ENCODE measurements around the gene PLIN5. TPM values are rescaled to one million over a fixed set of nuclear protein-coding genes. Genes with fewer than 3 reads are reported as not detected.
"Not testable (repeated sequence)": the region's sequence is repeated elsewhere in the genome, so short reads cannot be mapped to it uniquely, and the experiment has no call there.

PLIN5 gene
- polyA plus RNA-seq, 1 donor from 2014 or later, result 1.3 TPM

DNA sequence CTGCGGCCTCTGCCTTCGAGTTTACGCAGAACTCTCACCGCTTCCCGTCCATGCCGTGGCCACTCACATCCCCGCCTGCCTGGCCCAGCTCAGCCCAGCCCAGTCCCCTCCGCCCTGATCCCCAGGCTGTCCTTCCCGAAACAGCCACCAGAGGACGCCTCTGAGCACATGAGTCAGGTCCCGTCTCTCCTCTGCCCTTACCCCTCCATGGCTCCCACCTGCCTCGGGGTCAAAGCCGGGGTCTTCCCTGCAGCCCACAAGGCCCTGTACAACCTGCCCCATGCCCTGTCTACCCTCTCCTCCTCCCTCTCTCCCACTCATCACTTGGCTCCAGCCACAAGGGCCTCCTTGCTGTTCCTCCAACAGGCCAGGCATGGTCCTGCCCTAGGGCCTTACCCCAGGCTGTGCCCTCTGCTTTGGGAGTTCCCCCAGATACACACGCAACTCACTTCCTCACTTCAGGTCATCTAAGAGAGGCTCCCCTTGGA lies 32.6 kb upstream of the PLIN5 start:
- no peaks in the 10 kb centered on the region for H3K36me3 ChIP-seq (ENCODE audit: insufficient read depth, low read length)
- no peak overlapping the region for H3K27ac ChIP-seq (ENCODE audit: low read length)
- H2AFZ ChIP-seq (ENCODE audit: low read depth, low read length), result no peak overlapping the region
- TF ChIP-seq RAD21 (conservative IDR thresholded peaks at IDR 0.05) (no peak), SMC3 (conservative IDR thresholded peaks at IDR 0.05; ENCODE audit: poor library complexity) (peak; percentile 41)
- TF ChIP-seq, protein P1, sequence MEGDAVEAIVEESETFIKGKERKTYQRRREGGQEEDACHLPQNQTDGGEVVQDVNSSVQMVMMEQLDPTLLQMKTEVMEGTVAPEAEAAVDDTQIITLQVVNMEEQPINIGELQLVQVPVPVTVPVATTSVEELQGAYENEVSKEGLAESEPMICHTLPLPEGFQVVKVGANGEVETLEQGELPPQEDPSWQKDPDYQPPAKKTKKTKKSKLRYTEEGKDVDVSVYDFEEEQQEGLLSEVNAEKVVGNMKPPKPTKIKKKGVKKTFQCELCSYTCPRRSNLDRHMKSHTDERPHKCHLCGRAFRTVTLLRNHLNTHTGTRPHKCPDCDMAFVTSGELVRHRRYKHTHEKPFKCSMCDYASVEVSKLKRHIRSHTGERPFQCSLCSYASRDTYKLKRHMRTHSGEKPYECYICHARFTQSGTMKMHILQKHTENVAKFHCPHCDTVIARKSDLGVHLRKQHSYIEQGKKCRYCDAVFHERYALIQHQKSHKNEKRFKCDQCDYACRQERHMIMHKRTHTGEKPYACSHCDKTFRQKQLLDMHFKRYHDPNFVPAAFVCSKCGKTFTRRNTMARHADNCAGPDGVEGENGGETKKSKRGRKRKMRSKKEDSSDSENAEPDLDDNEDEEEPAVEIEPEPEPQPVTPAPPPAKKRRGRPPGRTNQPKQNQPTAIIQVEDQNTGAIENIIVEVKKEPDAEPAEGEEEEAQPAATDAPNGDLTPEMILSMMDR (IDR thresholded peaks at IDR 0.05; ENCODE audit: poor library complexity, severe bottlenecking), result peak; percentile 59
- H4K20me1 ChIP-seq (ENCODE audit: insufficient read depth), result peaks cover 4% of the 10 kb centered on the region
- H3K9me2 ChIP-seq (ENCODE audit: insufficient read depth, low read length), result no peaks in the 10 kb centered on the region
- H3F3A ChIP-seq (ENCODE audit: insufficient read depth, low read length, poor library complexity, severe bottlenecking), result no peaks in the 10 kb centered on the region
- no peaks in the 10 kb centered on the region for H3K9me3 ChIP-seq (ENCODE audit: low read length)
- H3K79me2 ChIP-seq (replicated peaks; ENCODE audit: insufficient read depth, low read length), result no peaks in the 10 kb centered on the region
- H3K9ac ChIP-seq (ENCODE audit: low read length), result no peak overlapping the region
- H3K4me2 ChIP-seq (ENCODE audit: low read length), result no peak overlapping the region
- no peak overlapping the region for H3K4me3 ChIP-seq (ENCODE audit: low read length)
- no peaks in the 10 kb centered on the region for H3K27me3 ChIP-seq (ENCODE audit: insufficient read depth, low read depth, low read length)

DNA sequence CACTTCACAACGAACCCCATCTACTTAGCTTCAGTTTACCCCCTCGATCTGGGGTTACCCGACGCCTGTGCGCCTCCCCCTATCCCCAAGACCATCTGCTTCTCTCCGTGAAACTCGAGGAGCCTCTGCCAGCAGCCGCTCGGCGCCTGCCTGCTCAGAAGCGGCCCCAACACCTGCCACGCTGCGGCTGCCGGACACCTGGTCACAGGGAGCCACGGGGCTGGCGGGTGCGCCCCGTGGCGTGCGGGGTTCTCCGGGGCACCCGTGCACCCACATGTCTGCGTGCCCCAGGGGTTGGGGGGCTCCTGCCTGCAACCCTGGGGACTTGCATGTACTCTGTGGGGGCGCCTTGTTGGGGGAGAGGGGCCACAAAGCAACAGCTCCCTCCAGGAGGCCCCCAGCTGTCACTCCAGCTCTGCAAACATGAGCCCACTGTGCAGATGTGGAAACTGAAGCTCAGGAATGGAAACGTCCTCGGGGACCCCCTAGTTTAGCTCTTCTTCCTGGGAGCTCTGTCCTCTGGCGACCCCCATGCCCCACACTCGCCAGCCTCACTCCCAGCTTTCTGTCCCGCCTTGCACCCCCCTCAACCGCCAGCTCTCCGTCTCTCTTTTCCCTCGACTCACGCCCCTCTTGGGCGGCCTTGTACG lies 31.5 kb upstream of the PLIN5 start:
- Histone ChIP-seq H2AFZ (ENCODE audit: low read depth, low read length) (no peak overlapping the region), H3K36me3 (ENCODE audit: insufficient read depth, low read length) (no peaks in the 10 kb centered on the region), H3K9me3 (ENCODE audit: low read length) (no peaks in the 10 kb centered on the region), H3K79me2 (replicated peaks; ENCODE audit: insufficient read depth, low read length) (no peaks in the 10 kb centered on the region), H3K4me2 (ENCODE audit: low read length) (no peak overlapping the region), H3K4me3 (ENCODE audit: low read length) (no peak overlapping the region), H3K9me2 (ENCODE audit: insufficient read depth, low read length) (no peaks in the 10 kb centered on the region), H3K27ac (ENCODE audit: low read length) (no peak overlapping the region), H3F3A (ENCODE audit: insufficient read depth, low read length, poor library complexity, severe bottlenecking) (no peaks in the 10 kb centered on the region), H3K27me3 (ENCODE audit: insufficient read depth, low read depth, low read length) (no peaks in the 10 kb centered on the region), H4K20me1 (ENCODE audit: insufficient read depth) (peaks cover 4% of the 10 kb centered on the region), H3K9ac (ENCODE audit: low read length) (no peak overlapping the region)
- TF ChIP-seq SMC3 (conservative IDR thresholded peaks at IDR 0.05; ENCODE audit: poor library complexity) (no peak), TAF1 (IDR thresholded peaks at IDR 0.05; ENCODE audit: low read depth) (no peak), EP300 (conservative IDR thresholded peaks at IDR 0.05; ENCODE audit: poor library complexity, severe bottlenecking) (no peak), RAD21 (conservative IDR thresholded peaks at IDR 0.05) (no peak), EZH2 (IDR thresholded peaks at IDR 0.05; ENCODE audit: borderline replicate concordance, insufficient read depth, low read length, poor library complexity, severe bottlenecking) (no peak), MXI1 (conservative IDR thresholded peaks at IDR 0.05; ENCODE audit: poor library complexity, severe bottlenecking) (no peak), POLR2AphosphoS5 (IDR thresholded peaks at IDR 0.05) (no peak)
- TF ChIP-seq, protein P2, sequence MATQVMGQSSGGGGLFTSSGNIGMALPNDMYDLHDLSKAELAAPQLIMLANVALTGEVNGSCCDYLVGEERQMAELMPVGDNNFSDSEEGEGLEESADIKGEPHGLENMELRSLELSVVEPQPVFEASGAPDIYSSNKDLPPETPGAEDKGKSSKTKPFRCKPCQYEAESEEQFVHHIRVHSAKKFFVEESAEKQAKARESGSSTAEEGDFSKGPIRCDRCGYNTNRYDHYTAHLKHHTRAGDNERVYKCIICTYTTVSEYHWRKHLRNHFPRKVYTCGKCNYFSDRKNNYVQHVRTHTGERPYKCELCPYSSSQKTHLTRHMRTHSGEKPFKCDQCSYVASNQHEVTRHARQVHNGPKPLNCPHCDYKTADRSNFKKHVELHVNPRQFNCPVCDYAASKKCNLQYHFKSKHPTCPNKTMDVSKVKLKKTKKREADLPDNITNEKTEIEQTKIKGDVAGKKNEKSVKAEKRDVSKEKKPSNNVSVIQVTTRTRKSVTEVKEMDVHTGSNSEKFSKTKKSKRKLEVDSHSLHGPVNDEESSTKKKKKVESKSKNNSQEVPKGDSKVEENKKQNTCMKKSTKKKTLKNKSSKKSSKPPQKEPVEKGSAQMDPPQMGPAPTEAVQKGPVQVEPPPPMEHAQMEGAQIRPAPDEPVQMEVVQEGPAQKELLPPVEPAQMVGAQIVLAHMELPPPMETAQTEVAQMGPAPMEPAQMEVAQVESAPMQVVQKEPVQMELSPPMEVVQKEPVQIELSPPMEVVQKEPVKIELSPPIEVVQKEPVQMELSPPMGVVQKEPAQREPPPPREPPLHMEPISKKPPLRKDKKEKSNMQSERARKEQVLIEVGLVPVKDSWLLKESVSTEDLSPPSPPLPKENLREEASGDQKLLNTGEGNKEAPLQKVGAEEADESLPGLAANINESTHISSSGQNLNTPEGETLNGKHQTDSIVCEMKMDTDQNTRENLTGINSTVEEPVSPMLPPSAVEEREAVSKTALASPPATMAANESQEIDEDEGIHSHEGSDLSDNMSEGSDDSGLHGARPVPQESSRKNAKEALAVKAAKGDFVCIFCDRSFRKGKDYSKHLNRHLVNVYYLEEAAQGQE (IDR thresholded peaks at IDR 0.05; ENCODE audit: borderline replicate concordance), result no peak
- TF ChIP-seq, protein P1 (IDR thresholded peaks at IDR 0.05; ENCODE audit: poor library complexity, severe bottlenecking), result no peak

DNA sequence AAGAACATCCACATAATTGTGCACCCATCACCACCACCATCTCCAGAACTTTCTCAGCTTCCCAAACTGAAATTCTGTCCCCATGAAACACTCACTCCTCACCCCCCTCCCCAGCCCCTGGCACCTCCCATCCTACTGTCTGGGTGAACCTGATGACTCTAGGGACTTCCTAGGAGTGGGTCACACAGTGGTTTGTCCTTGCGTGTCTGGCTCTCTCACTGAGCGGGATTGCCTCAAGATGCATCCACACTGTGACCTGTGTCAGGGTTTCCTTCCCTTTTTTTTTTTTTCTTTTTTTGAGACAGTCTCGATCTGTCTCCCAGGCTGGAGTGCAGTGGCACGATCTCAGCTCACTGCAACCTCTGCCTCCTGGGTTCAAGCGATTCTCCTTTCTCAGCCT lies 28.5 kb upstream of the PLIN5 start:
- H2AFZ ChIP-seq (ENCODE audit: low read depth, low read length); H3F3A ChIP-seq (ENCODE audit: insufficient read depth, low read length, poor library complexity, severe bottlenecking); H3K4me3 ChIP-seq (ENCODE audit: low read length); H3K9me3 ChIP-seq (ENCODE audit: low read length); H3K36me3 ChIP-seq (ENCODE audit: insufficient read depth, low read length); H4K20me1 ChIP-seq (ENCODE audit: insufficient read depth); H3K27ac ChIP-seq (ENCODE audit: low read length); H3K4me2 ChIP-seq (ENCODE audit: low read length); H3K27me3 ChIP-seq (ENCODE audit: insufficient read depth, low read depth, low read length); H3K9me2 ChIP-seq (ENCODE audit: insufficient read depth, low read length); H3K79me2 ChIP-seq (replicated peaks; ENCODE audit: insufficient read depth, low read length); H3K9ac ChIP-seq (ENCODE audit: low read length): not testable (repeated sequence)

DNA sequence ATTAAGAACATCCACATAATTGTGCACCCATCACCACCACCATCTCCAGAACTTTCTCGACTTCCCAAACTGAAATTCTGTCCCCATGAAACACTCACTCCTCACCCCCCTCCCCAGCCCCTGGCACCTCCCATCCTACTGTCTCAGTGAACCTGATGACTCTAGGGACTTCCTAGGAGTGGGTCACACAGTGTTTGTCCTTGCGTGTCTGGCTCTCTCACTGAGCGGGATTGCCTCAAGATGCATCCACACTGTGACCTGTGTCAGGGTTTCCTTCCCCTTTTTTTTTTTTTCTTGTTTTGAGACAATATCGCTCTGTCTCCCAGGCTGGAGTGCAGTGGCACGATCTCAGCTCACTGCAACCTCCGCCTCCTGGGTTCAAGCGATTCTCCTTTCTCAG lies 27.1 kb upstream of the PLIN5 start:
- H4K20me1 ChIP-seq (ENCODE audit: insufficient read depth); H3K79me2 ChIP-seq (replicated peaks; ENCODE audit: insufficient read depth, low read length); H3K36me3 ChIP-seq (ENCODE audit: insufficient read depth, low read length): not testable (repeated sequence)

More for the DNA sequence above, 27.1 kb upstream of the PLIN5 start:
- not testable (repeated sequence) for H3K4me2 ChIP-seq (ENCODE audit: low read length); H3K27ac ChIP-seq (ENCODE audit: low read length); H3K9ac ChIP-seq (ENCODE audit: low read length); H3K27me3 ChIP-seq (ENCODE audit: insufficient read depth, low read depth, low read length); H3K4me3 ChIP-seq (ENCODE audit: low read length); H3F3A ChIP-seq (ENCODE audit: insufficient read depth, low read length, poor library complexity, severe bottlenecking); H3K9me2 ChIP-seq (ENCODE audit: insufficient read depth, low read length); H3K9me3 ChIP-seq (ENCODE audit: low read length); H2AFZ ChIP-seq (ENCODE audit: low read depth, low read length)

Measured in neural cell (in vitro differentiated cells).